ENCODE data around the gene SLC12A7.

The SLC12A7 gene

GRCh38 chr5:1120236-1120999 lies 8.6 kb upstream of the SLC12A7 start:
- peaks cover 4 to 22% (median 15%) of the 10 kb centered on the region in 5 donors for H3K4me1 ChIP-seq (ENCODE audit: control insufficient read depth in 5 of 5, insufficient read depth in 5 of 5, low read length in 5 of 5)
- H3K4me3 ChIP-seq (ENCODE audit: low read depth in 1 of 5, low read length in 5 of 5): no peak overlapping the region
- no peaks in the 10 kb centered on the region for H3K36me3 ChIP-seq (ENCODE audit: control insufficient read depth in 5 of 5, insufficient read depth in 5 of 5, low read length in 5 of 5)
- H3K27me3 ChIP-seq (ENCODE audit: control insufficient read depth in 5 of 5, insufficient read depth in 4 of 5, low read length in 5 of 5): peaks cover 0 to 13% (median 3%) of the 10 kb centered on the region in 5 donors
- no peak overlapping the region for H3K27ac ChIP-seq (ENCODE audit: low read depth, low read length)
- H3K9ac ChIP-seq (ENCODE audit: low read length in 5 of 5): no peak overlapping the region
- H3K9me3 ChIP-seq (ENCODE audit: control insufficient read depth in 5 of 5, low read length in 5 of 5): no peaks in the 10 kb centered on the region

GRCh38 chr5:1119312-1119831 lies 7.5 kb upstream of the SLC12A7 start:
- Histone ChIP-seq H3K9ac (ENCODE audit: low read length in 5 of 5) (no peak overlapping the region), H3K4me3 (ENCODE audit: low read depth in 1 of 5, low read length in 5 of 5) (no peak overlapping the region), H3K27ac (ENCODE audit: low read depth, low read length) (no peak overlapping the region), H3K27me3 (ENCODE audit: control insufficient read depth in 5 of 5, insufficient read depth in 4 of 5, low read length in 5 of 5) (peaks cover 0 to 13% (median 3%) of the 10 kb centered on the region in 5 donors), H3K4me1 (ENCODE audit: control insufficient read depth in 5 of 5, insufficient read depth in 5 of 5, low read length in 5 of 5) (peaks cover 2 to 13% (median 9%) of the 10 kb centered on the region in 5 donors), H3K9me3 (ENCODE audit: control insufficient read depth in 5 of 5, low read length in 5 of 5) (no peaks in the 10 kb centered on the region), H3K36me3 (ENCODE audit: control insufficient read depth in 5 of 5, insufficient read depth in 5 of 5, low read length in 5 of 5) (no peaks in the 10 kb centered on the region)

GRCh38 chr5:1118738-1119137 lies 6.9 kb upstream of the SLC12A7 start:
- H3K4me3 ChIP-seq (ENCODE audit: low read depth in 1 of 5, low read length in 5 of 5): no peak overlapping the region
- H3K27me3 ChIP-seq (ENCODE audit: control insufficient read depth in 5 of 5, insufficient read depth in 4 of 5, low read length in 5 of 5): peaks cover 0 to 13% (median 3%) of the 10 kb centered on the region in 5 donors
- H3K36me3 ChIP-seq (ENCODE audit: control insufficient read depth in 5 of 5, insufficient read depth in 5 of 5, low read length in 5 of 5): no peaks in the 10 kb centered on the region
- H3K4me1 ChIP-seq (ENCODE audit: control insufficient read depth in 5 of 5, insufficient read depth in 5 of 5, low read length in 5 of 5): peaks cover 0 to 8% (median 5%) of the 10 kb centered on the region in 5 donors
- H3K9me3 ChIP-seq (ENCODE audit: control insufficient read depth in 5 of 5, low read length in 5 of 5): no peaks in the 10 kb centered on the region
- no peak overlapping the region for H3K27ac ChIP-seq (ENCODE audit: low read depth, low read length)
- H3K9ac ChIP-seq (ENCODE audit: low read length in 5 of 5): no peak overlapping the region

GRCh38 chr5:1118231-1118698 lies 6.4 kb upstream of the SLC12A7 start:
- no peak overlapping the region for H3K9ac ChIP-seq (ENCODE audit: low read length in 5 of 5)
- no peaks in the 10 kb centered on the region for H3K9me3 ChIP-seq (ENCODE audit: control insufficient read depth in 5 of 5, low read length in 5 of 5)
- H3K4me1 ChIP-seq (ENCODE audit: control insufficient read depth in 5 of 5, insufficient read depth in 5 of 5, low read length in 5 of 5): peaks cover 0 to 7% (median 2%) of the 10 kb centered on the region in 5 donors
- H3K4me3 ChIP-seq (ENCODE audit: low read depth in 1 of 5, low read length in 5 of 5): no peak overlapping the region
- H3K27ac ChIP-seq (ENCODE audit: low read depth, low read length): no peak overlapping the region
- no peaks in the 10 kb centered on the region for H3K36me3 ChIP-seq (ENCODE audit: control insufficient read depth in 5 of 5, insufficient read depth in 5 of 5, low read length in 5 of 5)
- H3K27me3 ChIP-seq (ENCODE audit: control insufficient read depth in 5 of 5, insufficient read depth in 4 of 5, low read length in 5 of 5): peaks cover 0 to 16% (median 3%) of the 10 kb centered on the region in 5 donors

- Histone ChIP-seq H3K27me3 (ENCODE audit: control insufficient read depth in 5 of 5, insufficient read depth in 4 of 5, low read length in 5 of 5) (peaks cover 0 to 16% (median 3%) of the 10 kb centered on the region in 5 donors), H3K4me3 (ENCODE audit: low read depth in 1 of 5, low read length in 5 of 5) (no peak overlapping the region), H3K9ac (ENCODE audit: low read length in 5 of 5) (no peak overlapping the region), H3K36me3 (ENCODE audit: control insufficient read depth in 5 of 5, insufficient read depth in 5 of 5, low read length in 5 of 5) (no peaks in the 10 kb centered on the region), H3K4me1 (ENCODE audit: control insufficient read depth in 5 of 5, insufficient read depth in 5 of 5, low read length in 5 of 5) (peaks cover 0 to 7% (median 2%) of the 10 kb centered on the region in 5 donors), H3K27ac (ENCODE audit: low read depth, low read length) (no peak overlapping the region), H3K9me3 (ENCODE audit: control insufficient read depth in 5 of 5, low read length in 5 of 5) (no peaks in the 10 kb centered on the region)
These were observed 5.1 kb upstream of the SLC12A7 start for GRCh38 chr5:1116977-1117376.

GRCh38 chr5:1116109-1116740 lies 4.4 kb upstream of the SLC12A7 start:
- Histone ChIP-seq H3K27me3 (ENCODE audit: control insufficient read depth in 5 of 5, insufficient read depth in 4 of 5, low read length in 5 of 5) (peaks cover 0 to 16% (median 2%) of the 10 kb centered on the region in 5 donors), H3K9ac (ENCODE audit: low read length in 5 of 5) (no peak overlapping the region), H3K4me1 (ENCODE audit: control insufficient read depth in 5 of 5, insufficient read depth in 5 of 5, low read length in 5 of 5) (peaks cover 0 to 7% (median 2%) of the 10 kb centered on the region in 5 donors), H3K4me3 (ENCODE audit: low read depth in 1 of 5, low read length in 5 of 5) (no peak overlapping the region), H3K9me3 (ENCODE audit: control insufficient read depth in 5 of 5, low read length in 5 of 5) (no peaks in the 10 kb centered on the region), H3K36me3 (ENCODE audit: control insufficient read depth in 5 of 5, insufficient read depth in 5 of 5, low read length in 5 of 5) (no peaks in the 10 kb centered on the region), H3K27ac (ENCODE audit: low read depth, low read length) (no peak overlapping the region)

- no peaks in the 10 kb centered on the region for H3K36me3 ChIP-seq (ENCODE audit: control insufficient read depth in 5 of 5, insufficient read depth in 5 of 5, low read length in 5 of 5)
- no peak overlapping the region for H3K9ac ChIP-seq (ENCODE audit: low read length in 5 of 5)
- no peak overlapping the region for H3K4me3 ChIP-seq (ENCODE audit: low read depth in 1 of 5, low read length in 5 of 5)
- no peaks in the 10 kb centered on the region for H3K9me3 ChIP-seq (ENCODE audit: control insufficient read depth in 5 of 5, low read length in 5 of 5)
- peaks cover 0 to 10% (median 2%) of the 10 kb centered on the region in 5 donors for H3K27me3 ChIP-seq (ENCODE audit: control insufficient read depth in 5 of 5, insufficient read depth in 4 of 5, low read length in 5 of 5)
- peaks cover 0 to 16% (median 8%) of the 10 kb centered on the region in 5 donors for H3K4me1 ChIP-seq (ENCODE audit: control insufficient read depth in 5 of 5, insufficient read depth in 5 of 5, low read length in 5 of 5)
- no peak overlapping the region for H3K27ac ChIP-seq (ENCODE audit: low read depth, low read length)
These were observed 3.4 kb upstream of the SLC12A7 start for GRCh38 chr5:1115123-1115815.

- peaks cover 0 to 29% (median 20%) of the 10 kb centered on the region in 5 donors for H3K4me1 ChIP-seq (ENCODE audit: control insufficient read depth in 5 of 5, insufficient read depth in 5 of 5, low read length in 5 of 5)
- H3K27me3 ChIP-seq (ENCODE audit: control insufficient read depth in 5 of 5, insufficient read depth in 4 of 5, low read length in 5 of 5): peaks cover 0 to 7% (median 2%) of the 10 kb centered on the region in 5 donors
- H3K36me3 ChIP-seq (ENCODE audit: control insufficient read depth in 5 of 5, insufficient read depth in 5 of 5, low read length in 5 of 5): no peaks in the 10 kb centered on the region
- H3K9me3 ChIP-seq (ENCODE audit: control insufficient read depth in 5 of 5, low read length in 5 of 5): no peaks in the 10 kb centered on the region
- H3K27ac ChIP-seq (ENCODE audit: low read depth, low read length): no peak overlapping the region
- H3K4me3 ChIP-seq (ENCODE audit: low read depth in 1 of 5, low read length in 5 of 5): no peak overlapping the region
- no peak overlapping the region for H3K9ac ChIP-seq (ENCODE audit: low read length in 5 of 5)
These were observed 2.1 kb upstream of the SLC12A7 start for GRCh38 chr5:1113805-1114586.

- H3K27ac ChIP-seq (ENCODE audit: low read depth, low read length): no peak overlapping the region
- H3K36me3 ChIP-seq (ENCODE audit: control insufficient read depth in 5 of 5, insufficient read depth in 5 of 5, low read length in 5 of 5): no peaks in the 10 kb centered on the region
- no peak overlapping the region for H3K4me3 ChIP-seq (ENCODE audit: low read depth in 1 of 5, low read length in 5 of 5)
- H3K27me3 ChIP-seq (ENCODE audit: control insufficient read depth in 5 of 5, insufficient read depth in 4 of 5, low read length in 5 of 5): peaks cover 0 to 5% (median 0%) of the 10 kb centered on the region in 5 donors
- H3K9ac ChIP-seq (ENCODE audit: low read length in 5 of 5): no peak overlapping the region
- H3K9me3 ChIP-seq (ENCODE audit: control insufficient read depth in 5 of 5, low read length in 5 of 5): no peaks in the 10 kb centered on the region
- H3K4me1 ChIP-seq (ENCODE audit: control insufficient read depth in 5 of 5, insufficient read depth in 5 of 5, low read length in 5 of 5): peaks cover 0 to 30% (median 27%) of the 10 kb centered on the region in 5 donors
These were observed 1.4 kb upstream of the SLC12A7 start for GRCh38 chr5:1113332-1113690.

Measured in subcutaneous abdominal adipose tissue (tissue), 5 donors.